ENCODE results near the gene RFPL4AL1. TPM values are rescaled to one million over a fixed set of nuclear protein-coding genes. Genes with fewer than 3 reads are reported as not detected.

Gene RFPL4AL1
- total and polyA plus RNA-seq, 9 of the 15 experiments (the other 6 are each of a cell fraction or from before 2014, with no cell fraction given), result 0.18 to 0.21 TPM; not detected in 7

- TF ChIP-seq REST (IDR thresholded peaks at IDR 0.05; ENCODE audit: borderline replicate concordance) (no peak), REST (CRISPR knock-in tag; IDR thresholded peaks at IDR 0.05; ENCODE audit: low read depth) (no peak), CTBP1 (IDR thresholded peaks at IDR 0.05; ENCODE audit: borderline replicate concordance) (no peak), PPARD (CRISPR knock-in tag; IDR thresholded peaks at IDR 0.05) (no peak), MBD1 (CRISPR knock-in tag; IDR thresholded peaks at IDR 0.05) (no peak), CREB5 (CRISPR knock-in tag; IDR thresholded peaks at IDR 0.05) (no peak)
Observed at GRCh38 chr19:55820037-55820436, 51.1 kb downstream of the RFPL4AL1 start (continued).

Other genes with a start within 250 kb of the RFPL4AL1 start
Only the 7 nearest of the 19 such genes appear.
- gene CCDC106, start 120.9 kb upstream of the RFPL4AL1 start, total RNA-seq (2014; rRNA removed), result 17.8 and 21.9 TPM in 2 replicates
- 4.2 and 7.0 TPM in 2 replicates for gene CCDC106, start 120.9 kb upstream of the RFPL4AL1 start, total RNA-seq (2014; rRNA removed; fragmentation: Illumina TruSeq; extraction: Trizol)
- 12.2 and 14.3 TPM in 2 replicates for gene CCDC106, start 120.9 kb upstream of the RFPL4AL1 start, total RNA-seq (2015; rRNA removed; fragmentation: Illumina TruSeq; extraction: Trizol)
- 27.5 and 28.2 TPM in 2 replicates for gene CCDC106, start 120.9 kb upstream of the RFPL4AL1 start, total RNA-seq (2021)
- gene CCDC106, start 120.9 kb upstream of the RFPL4AL1 start, polyA plus RNA-seq (2011; rRNA removed), result 7.6 and 11.2 TPM in 2 replicates
- gene CCDC106, start 120.9 kb upstream of the RFPL4AL1 start, polyA plus RNA-seq (2014; fragmentation: Illumina TruSeq; extraction: Trizol), result 19.1 and 21.9 TPM in 2 replicates
- gene CCDC106, start 120.9 kb upstream of the RFPL4AL1 start, polyA plus RNA-seq (2014; fragmentation: Nextera tagmentation; extraction: Ambion mirVana), result under 1 TPM in 1 of 2 experiments, not detected in 1; 0.10 TPM
- 24.1 and 25.9 TPM in 2 replicates for gene CCDC106, start 120.9 kb upstream of the RFPL4AL1 start, polyA plus RNA-seq (2014; rRNA removed)
- 279 and 332 TPM in 2 replicates for gene U2AF2, start 114.1 kb upstream of the RFPL4AL1 start, total RNA-seq (2014; rRNA removed)
- gene U2AF2, start 114.1 kb upstream of the RFPL4AL1 start, total RNA-seq (2014; rRNA removed; fragmentation: Illumina TruSeq; extraction: Trizol), result 36.8 and 58.9 TPM in 2 replicates
- 157 and 162 TPM in 2 replicates for gene U2AF2, start 114.1 kb upstream of the RFPL4AL1 start, total RNA-seq (2015; rRNA removed; fragmentation: Illumina TruSeq; extraction: Trizol)
- gene U2AF2, start 114.1 kb upstream of the RFPL4AL1 start, total RNA-seq (2021), result 304 and 321 TPM in 2 replicates
- 144 and 156 TPM in 2 replicates for gene U2AF2, start 114.1 kb upstream of the RFPL4AL1 start, polyA plus RNA-seq (2011; rRNA removed)
- 169 and 224 TPM in 2 replicates for gene U2AF2, start 114.1 kb upstream of the RFPL4AL1 start, polyA plus RNA-seq (2014; fragmentation: Illumina TruSeq; extraction: Trizol)
- gene U2AF2, start 114.1 kb upstream of the RFPL4AL1 start, polyA plus RNA-seq (2014; fragmentation: Nextera tagmentation; extraction: Ambion mirVana), result 1 to 10 TPM; 3.0 to 4.4 TPM
- 277 and 331 TPM in 2 replicates for gene U2AF2, start 114.1 kb upstream of the RFPL4AL1 start, polyA plus RNA-seq (2014; rRNA removed)
- gene EPN1, start 93.9 kb upstream of the RFPL4AL1 start, total RNA-seq (2014; rRNA removed), result 25.4 and 33.8 TPM in 2 replicates
- 5.1 and 6.4 TPM in 2 replicates for gene EPN1, start 93.9 kb upstream of the RFPL4AL1 start, total RNA-seq (2014; rRNA removed; fragmentation: Illumina TruSeq; extraction: Trizol)
- 12.7 and 14.6 TPM in 2 replicates for gene EPN1, start 93.9 kb upstream of the RFPL4AL1 start, total RNA-seq (2015; rRNA removed; fragmentation: Illumina TruSeq; extraction: Trizol)
- gene EPN1, start 93.9 kb upstream of the RFPL4AL1 start, total RNA-seq (2021), result 138 and 142 TPM in 2 replicates
- gene EPN1, start 93.9 kb upstream of the RFPL4AL1 start, polyA plus RNA-seq (2011; rRNA removed), result 11.3 and 22.8 TPM in 2 replicates
- gene EPN1, start 93.9 kb upstream of the RFPL4AL1 start, polyA plus RNA-seq (2014; fragmentation: Illumina TruSeq; extraction: Trizol), result 14.9 and 33.1 TPM in 2 replicates
- gene EPN1, start 93.9 kb upstream of the RFPL4AL1 start, polyA plus RNA-seq (2014; fragmentation: Nextera tagmentation; extraction: Ambion mirVana), result under 1 TPM; 0.08 to 0.15 TPM
- 44.7 and 47.2 TPM in 2 replicates for gene EPN1, start 93.9 kb upstream of the RFPL4AL1 start, polyA plus RNA-seq (2014; rRNA removed)
- gene NLRP9, start 30.7 kb upstream of the RFPL4AL1 start, total RNA-seq (2014; rRNA removed), result not detected in 2 replicates
- gene NLRP9, start 30.7 kb upstream of the RFPL4AL1 start, total RNA-seq (2014; rRNA removed; fragmentation: Illumina TruSeq; extraction: Trizol), result not detected in 2 replicates
- not detected in 2 replicates for gene NLRP9, start 30.7 kb upstream of the RFPL4AL1 start, total RNA-seq (2015; rRNA removed; fragmentation: Illumina TruSeq; extraction: Trizol)
- gene NLRP9, start 30.7 kb upstream of the RFPL4AL1 start, total RNA-seq (2021), result not detected in 2 replicates
- gene NLRP9, start 30.7 kb upstream of the RFPL4AL1 start, polyA plus RNA-seq (2011; rRNA removed), result not detected in 2 replicates
- not detected in 2 replicates for gene NLRP9, start 30.7 kb upstream of the RFPL4AL1 start, polyA plus RNA-seq (2014; fragmentation: Illumina TruSeq; extraction: Trizol)
- not detected for gene NLRP9, start 30.7 kb upstream of the RFPL4AL1 start, polyA plus RNA-seq (2014; fragmentation: Nextera tagmentation; extraction: Ambion mirVana)
- gene NLRP9, start 30.7 kb upstream of the RFPL4AL1 start, polyA plus RNA-seq (2014; rRNA removed), result not detected in 2 replicates
- gene RFPL4A, start 10.0 kb upstream of the RFPL4AL1 start, total RNA-seq (2014; rRNA removed), result not detected in 2 replicates
- 0.15 TPM in 1 of 2 replicates, not detected in the other for gene RFPL4A, start 10.0 kb upstream of the RFPL4AL1 start, total RNA-seq (2014; rRNA removed; fragmentation: Illumina TruSeq; extraction: Trizol)
- gene RFPL4A, start 10.0 kb upstream of the RFPL4AL1 start, total RNA-seq (2015; rRNA removed; fragmentation: Illumina TruSeq; extraction: Trizol), result 0.19 and 0.22 TPM in 2 replicates
- gene RFPL4A, start 10.0 kb upstream of the RFPL4AL1 start, total RNA-seq (2021), result 0.16 TPM in 1 of 2 replicates, not detected in the other
- gene RFPL4A, start 10.0 kb upstream of the RFPL4AL1 start, polyA plus RNA-seq (2011; rRNA removed), result 0.24 TPM in 1 of 2 replicates, not detected in the other
- gene RFPL4A, start 10.0 kb upstream of the RFPL4AL1 start, polyA plus RNA-seq (2014; fragmentation: Illumina TruSeq; extraction: Trizol), result 0.32 and 0.40 TPM in 2 replicates
- gene RFPL4A, start 10.0 kb upstream of the RFPL4AL1 start, polyA plus RNA-seq (2014; fragmentation: Nextera tagmentation; extraction: Ambion mirVana), result 1 to 10 TPM in 1 of 2 experiments, under 1 TPM in 1; 0.92 to 1.1 TPM
- gene RFPL4A, start 10.0 kb upstream of the RFPL4AL1 start, polyA plus RNA-seq (2014; rRNA removed), result 0.13 and 0.28 TPM in 2 replicates
- 0.04 TPM in 1 of 2 replicates, not detected in the other for gene NLRP11, start 62.9 kb downstream of the RFPL4AL1 start, total RNA-seq (2014; rRNA removed)
- 0.19 and 0.22 TPM in 2 replicates for gene NLRP11, start 62.9 kb downstream of the RFPL4AL1 start, total RNA-seq (2014; rRNA removed; fragmentation: Illumina TruSeq; extraction: Trizol)
- 0.07 and 0.26 TPM in 2 replicates for gene NLRP11, start 62.9 kb downstream of the RFPL4AL1 start, total RNA-seq (2015; rRNA removed; fragmentation: Illumina TruSeq; extraction: Trizol)
- gene NLRP11, start 62.9 kb downstream of the RFPL4AL1 start, total RNA-seq (2021), result 0.07 and 0.16 TPM in 2 replicates
- 0.03 and 0.07 TPM in 2 replicates for gene NLRP11, start 62.9 kb downstream of the RFPL4AL1 start, polyA plus RNA-seq (2011; rRNA removed)
- 0.16 and 0.17 TPM in 2 replicates for gene NLRP11, start 62.9 kb downstream of the RFPL4AL1 start, polyA plus RNA-seq (2014; fragmentation: Illumina TruSeq; extraction: Trizol)
- gene NLRP11, start 62.9 kb downstream of the RFPL4AL1 start, polyA plus RNA-seq (2014; fragmentation: Nextera tagmentation; extraction: Ambion mirVana), result under 1 TPM; 0.11 to 0.29 TPM
- gene NLRP11, start 62.9 kb downstream of the RFPL4AL1 start, polyA plus RNA-seq (2014; rRNA removed), result 0.13 and 0.18 TPM in 2 replicates
- not detected in 2 replicates for gene NLRP4, start 67.4 kb downstream of the RFPL4AL1 start, total RNA-seq (2014; rRNA removed)
- 0.04 TPM in 1 of 2 replicates, not detected in the other for gene NLRP4, start 67.4 kb downstream of the RFPL4AL1 start, total RNA-seq (2014; rRNA removed; fragmentation: Illumina TruSeq; extraction: Trizol)
- 0.14 and 0.30 TPM in 2 replicates for gene NLRP4, start 67.4 kb downstream of the RFPL4AL1 start, total RNA-seq (2015; rRNA removed; fragmentation: Illumina TruSeq; extraction: Trizol)
- gene NLRP4, start 67.4 kb downstream of the RFPL4AL1 start, total RNA-seq (2021), result not detected in 2 replicates
- 0.06 TPM in 1 of 2 replicates, not detected in the other for gene NLRP4, start 67.4 kb downstream of the RFPL4AL1 start, polyA plus RNA-seq (2011; rRNA removed)
- gene NLRP4, start 67.4 kb downstream of the RFPL4AL1 start, polyA plus RNA-seq (2014; fragmentation: Illumina TruSeq; extraction: Trizol), result 0.04 TPM in 1 of 2 replicates, not detected in the other
- gene NLRP4, start 67.4 kb downstream of the RFPL4AL1 start, polyA plus RNA-seq (2014; fragmentation: Nextera tagmentation; extraction: Ambion mirVana), result under 1 TPM in 1 of 2 experiments, not detected in 1; 0.07 TPM
- gene NLRP4, start 67.4 kb downstream of the RFPL4AL1 start, polyA plus RNA-seq (2014; rRNA removed), result 0.03 and 0.05 TPM in 2 replicates